Renal pelvis (tissue), 4 donors: ENCODE data around the gene BCL2L13. TPM values are rescaled to one million over a fixed set of nuclear protein-coding genes. Genes with fewer than 3 reads are reported as not detected.
"Not testable (repeated sequence)": the region's sequence is repeated elsewhere in the genome, so short reads cannot be mapped to it uniquely, and the experiment has no call there.

Source experiments
- DNase-seq: peaks from one replicate; pipeline ENCODE4 v3.0.0-alpha.2; 2013
- polyA plus RNA-seq, 3 donors: library from polyadenylated mRNA; unstranded; fragments of 120-200 nt; gene quantifications; one replicate each; pipeline ENCODE4 v1.2.1, GENCODE V29; 2013; ENCODE audit not compliant: insufficient read length in 3 of 3

Gene BCL2L13
- polyA plus RNA-seq, 3 donors: 43.2 to 47.3 (median 46.0) TPM

DNA sequence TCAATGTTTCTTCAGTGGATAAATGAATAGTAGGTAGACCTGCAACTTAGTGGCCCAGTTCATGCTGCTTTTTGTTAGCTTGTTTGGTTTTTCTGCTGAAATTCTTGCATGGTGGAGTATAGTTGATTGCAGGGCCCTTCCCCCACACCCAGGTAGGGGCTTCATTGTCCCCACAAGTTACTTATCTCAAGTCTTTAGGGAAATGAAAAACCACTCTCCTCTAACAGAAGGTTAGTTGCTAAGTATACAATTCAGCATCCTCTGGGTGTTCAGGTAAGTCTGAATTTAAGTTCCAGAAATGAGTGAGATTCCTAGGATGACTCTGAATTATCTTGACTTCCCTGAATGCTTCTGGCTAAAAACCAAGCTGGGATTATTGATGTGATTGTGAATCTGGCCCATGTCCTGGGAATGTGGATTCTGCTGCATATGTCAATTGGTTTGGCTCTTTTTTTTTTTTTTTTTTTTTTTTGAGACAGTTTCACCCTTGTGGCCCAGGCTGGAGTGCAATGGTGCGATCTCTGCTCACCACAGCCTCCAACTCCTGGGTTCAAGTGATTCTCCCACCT, 40.3 kb downstream of the BCL2L13 start:
- DNase-seq: no peak

- no peak for DNase-seq
Measured at GRCh38 chr22:17684245-17684644, 45.7 kb downstream of the BCL2L13 start.

DNA sequence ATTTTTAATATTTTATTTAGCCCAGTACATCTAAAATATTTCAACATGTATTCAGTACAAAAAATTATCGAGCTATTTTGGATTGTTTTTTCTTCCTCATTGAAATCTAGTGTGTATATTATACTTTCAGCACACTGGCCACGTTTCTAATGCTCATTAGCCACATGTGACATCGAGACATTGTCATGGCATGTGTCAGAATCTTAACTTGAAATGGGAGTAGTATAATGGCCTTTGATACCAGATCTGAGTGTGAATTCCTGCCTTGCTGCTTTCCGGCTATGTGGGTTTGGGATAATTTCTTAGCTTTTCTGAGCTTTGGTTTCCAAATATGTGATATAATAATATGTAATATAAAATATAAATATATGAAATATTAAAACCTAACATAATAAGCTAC, 54.3 kb downstream of the BCL2L13 start:
- no peak for DNase-seq

GRCh38 chr22:17694193-17694592, 55.6 kb downstream of the BCL2L13 start:
- DNase-seq: no peak

DNA sequence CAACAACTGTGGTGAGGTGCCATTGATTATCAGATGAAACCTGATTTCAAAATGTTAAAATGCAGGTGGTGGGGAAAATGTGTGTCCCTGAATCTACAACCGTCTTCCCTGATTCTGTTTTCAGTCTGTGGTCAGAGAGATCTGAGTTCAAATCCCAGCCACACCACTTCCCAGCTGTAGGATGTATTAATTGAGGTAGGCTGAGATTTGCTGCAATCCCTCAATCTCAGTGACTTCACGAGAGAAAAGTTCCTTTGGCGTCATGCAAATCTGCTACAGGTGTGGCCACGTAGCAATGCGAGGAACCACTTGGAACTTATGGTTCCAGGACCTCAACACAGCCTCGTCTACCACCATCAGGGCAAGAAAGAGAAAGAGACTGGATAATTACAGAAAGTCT, 56.2 kb downstream of the BCL2L13 start:
- no peak for DNase-seq

DNA sequence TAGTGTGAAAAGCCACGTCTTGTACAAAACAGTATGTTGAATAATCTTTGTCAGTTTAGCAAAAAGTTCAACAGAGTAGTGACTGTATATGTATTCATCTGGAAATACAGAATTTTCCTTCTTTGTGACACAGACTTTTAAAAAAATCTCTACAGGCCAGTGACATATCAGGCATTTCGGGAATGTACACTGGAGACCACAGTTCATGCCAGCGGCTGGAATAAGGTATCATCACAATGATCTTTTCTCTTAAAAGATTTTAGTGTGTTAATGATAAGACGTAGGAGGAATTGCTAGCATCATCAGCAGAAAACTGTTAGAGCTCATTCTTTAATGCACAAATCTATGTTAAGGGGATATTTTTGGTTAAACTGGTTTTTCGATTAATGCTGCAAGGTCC, 57.4 kb downstream of the BCL2L13 start:
- no peak for DNase-seq

- not testable (repeated sequence) for DNase-seq
Measured at GRCh38 chr22:17697196-17697595, 58.6 kb downstream of the BCL2L13 start.

DNA sequence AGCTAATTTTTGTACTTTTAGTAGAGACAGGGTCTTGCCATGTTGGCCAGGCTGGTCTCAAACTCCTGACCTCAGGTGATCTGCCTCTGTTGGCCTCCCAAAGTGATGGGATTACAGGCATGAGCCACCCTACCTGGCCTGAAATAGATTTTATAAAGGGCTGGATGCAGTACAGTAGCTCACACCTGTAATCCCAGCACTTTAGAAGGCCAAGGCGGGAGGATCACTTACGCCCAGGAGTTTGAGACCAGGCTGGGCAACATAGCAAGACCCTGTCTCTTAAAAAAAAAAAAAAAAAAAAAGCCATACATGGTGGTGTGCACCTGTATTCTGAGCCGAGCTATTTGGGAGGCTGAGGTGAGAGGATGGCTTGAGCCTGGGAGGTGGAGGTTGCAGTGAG, 59.7 kb downstream of the BCL2L13 start:
- DNase-seq: not testable (repeated sequence)

GRCh38 chr22:17698948-17699347, 60.4 kb downstream of the BCL2L13 start:
- no peak for DNase-seq

- DNase-seq: no peak
Measured at GRCh38 chr22:17699696-17700340, 61.3 kb downstream of the BCL2L13 start.

- DNase-seq: no peak
Measured at GRCh38 chr22:17700778-17701177, 62.2 kb downstream of the BCL2L13 start.

- DNase-seq: no peak
Measured at GRCh38 chr22:17703811-17704210, 65.3 kb downstream of the BCL2L13 start.

GRCh38 chr22:17705546-17705945, 67.0 kb downstream of the BCL2L13 start:
- no peak for DNase-seq

DNA sequence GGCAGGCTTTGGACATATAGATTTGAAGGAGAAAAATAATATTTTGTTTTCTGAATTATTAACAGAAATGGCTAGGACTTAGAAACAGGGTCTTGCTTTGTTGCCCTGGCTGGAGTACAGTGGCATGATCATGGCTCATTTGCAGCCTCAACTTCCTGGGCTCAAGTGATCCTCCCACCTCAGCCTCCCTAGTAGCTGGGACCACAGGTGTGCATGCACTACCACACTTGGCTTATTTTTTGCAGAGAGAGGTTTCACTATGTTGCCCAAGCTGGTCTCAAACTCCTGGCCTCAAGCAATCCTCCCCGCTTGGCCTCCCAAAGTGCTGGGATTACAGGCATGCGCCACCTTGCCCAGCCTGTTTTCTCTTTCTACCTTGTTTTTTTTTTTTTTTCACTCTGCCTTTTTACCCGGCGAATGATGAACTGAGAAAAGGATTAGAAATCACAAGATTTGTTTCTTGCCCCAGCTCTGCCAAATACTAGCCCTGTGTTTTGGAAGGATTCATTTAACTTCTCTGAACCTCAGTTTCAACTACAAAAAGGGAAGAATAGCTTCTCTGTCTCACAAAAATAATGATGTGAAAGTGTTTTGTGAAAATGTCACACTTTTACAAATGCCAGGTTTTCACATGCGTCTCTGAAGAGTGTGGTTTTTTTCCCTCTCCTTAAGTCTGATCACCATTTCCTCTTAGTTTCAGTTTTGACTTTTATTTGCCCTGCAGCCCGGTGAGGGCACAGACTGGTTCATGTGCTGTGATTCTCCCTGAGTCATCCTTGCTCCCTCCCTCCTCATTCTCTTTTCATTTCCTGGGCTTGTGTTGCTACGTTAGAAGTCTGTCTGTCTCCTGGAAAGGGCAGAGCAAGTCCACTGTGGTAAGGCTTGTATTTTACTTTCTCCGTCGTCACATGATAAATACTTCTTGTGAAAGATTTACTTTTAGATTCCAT, 67.7 kb downstream of the BCL2L13 start:
- no peak for DNase-seq

- no peak for DNase-seq
Measured at GRCh38 chr22:17706947-17707346, 68.4 kb downstream of the BCL2L13 start.

DNA sequence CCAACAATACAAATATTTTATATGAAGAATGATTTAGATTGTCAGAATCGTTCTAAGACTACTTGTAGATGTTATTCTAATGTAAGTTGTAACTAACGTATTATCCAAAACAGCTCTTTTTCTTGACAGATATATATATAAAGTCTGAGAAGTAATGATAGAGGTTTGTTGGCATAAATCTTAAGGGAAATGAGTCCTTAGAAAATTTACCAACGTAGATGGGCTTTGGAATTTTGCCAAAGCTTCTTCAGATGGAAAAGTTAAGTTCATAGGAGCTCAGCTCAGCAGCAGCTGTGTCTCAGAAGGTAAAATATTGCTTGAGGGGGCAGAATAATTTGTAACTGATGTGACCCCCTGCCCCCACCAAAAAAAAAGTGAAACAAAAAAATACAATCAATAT, 69.0 kb downstream of the BCL2L13 start:
- DNase-seq: no peak

DNA sequence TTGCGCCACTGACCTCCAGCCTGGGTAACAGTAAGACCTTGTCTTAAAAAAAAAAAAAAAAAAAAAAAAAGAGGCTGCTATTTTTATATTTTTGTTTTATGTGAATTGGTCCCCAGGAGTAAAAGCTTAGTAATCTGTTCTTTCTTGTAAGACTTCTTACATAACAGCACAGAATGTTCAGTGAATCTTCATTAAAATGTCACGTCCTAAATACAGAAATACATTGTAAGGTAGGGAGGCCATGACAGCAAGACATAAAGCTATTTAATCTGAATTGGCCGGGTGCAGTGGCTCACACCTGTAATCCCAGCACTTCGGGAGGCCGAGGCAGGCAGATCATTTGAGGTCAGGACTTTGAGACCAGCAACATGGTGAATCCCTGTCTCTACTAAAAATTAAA, 71.5 kb downstream of the BCL2L13 start:
- DNase-seq: no peak

DNA sequence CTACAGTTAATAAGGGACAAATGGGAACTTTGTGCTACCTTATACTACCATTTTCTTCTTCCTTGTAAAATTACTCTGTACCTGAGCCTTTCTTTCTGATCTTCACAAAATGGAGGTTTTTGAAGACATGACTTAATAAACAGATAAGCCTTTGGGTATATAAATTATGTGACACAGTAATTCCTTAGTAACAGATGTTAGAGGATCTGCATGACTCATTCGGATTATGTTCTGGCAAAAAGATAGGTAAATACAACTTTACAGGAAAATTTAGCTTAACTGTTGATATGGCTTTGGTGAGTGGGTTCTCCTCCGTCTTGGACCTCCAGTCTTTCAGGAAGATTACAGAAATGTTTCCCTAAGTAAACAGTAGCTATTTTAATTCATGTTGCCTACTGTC, 73.9 kb downstream of the BCL2L13 start:
- no peak for DNase-seq

- DNase-seq: no peak
Measured at GRCh38 chr22:17716529-17716928, 78.0 kb downstream of the BCL2L13 start.

GRCh38 chr22:17717708-17718107, 79.2 kb downstream of the BCL2L13 start:
- DNase-seq: no peak

DNA sequence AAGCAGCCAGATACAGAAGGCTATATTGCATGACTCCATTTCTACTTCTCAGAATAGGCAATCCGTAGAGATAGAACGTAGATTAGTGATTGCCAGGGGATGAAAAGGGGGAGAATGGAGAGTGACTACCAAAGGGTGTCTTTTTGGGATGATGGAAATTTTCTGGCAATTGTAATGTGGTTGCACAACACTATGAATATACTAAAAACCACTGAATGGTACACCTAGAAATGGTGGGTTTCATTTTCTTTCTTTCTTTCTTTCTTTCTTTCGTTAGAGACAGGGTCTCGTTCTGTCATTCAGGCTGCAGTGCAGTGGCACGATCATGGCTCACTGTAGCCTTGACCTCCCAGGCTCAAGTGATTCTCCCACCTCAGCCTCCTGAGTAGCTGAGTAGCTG, 81.4 kb downstream of the BCL2L13 start:
- DNase-seq: no peak

GRCh38 chr22:17724241-17724640, 85.7 kb downstream of the BCL2L13 start:
- no peak for DNase-seq
